UCSD-AML1 (cell line): ENCODE measurements around the gene U2AF1L4.
A peak's percentile ranks its signal among the peaks of the same experiment; 100 is the strongest.
"Not testable (repeated sequence)": the region's sequence is repeated elsewhere in the genome, so short reads cannot be mapped to it uniquely, and the experiment has no call there.

Source experiments
- DNase-seq: peaks from one replicate; lab custom pipeline; 2025; ENCODE audit not compliant: unreplicated experiment; lab: John Stamatoyannopoulos, UW

Gene U2AF1L4

GRCh38 chr19:35727956-35728706 lies 17.1 kb downstream of the U2AF1L4 start:
- DNase-seq: no peak

GRCh38 chr19:35727053-35727955 lies 17.9 kb downstream of the U2AF1L4 start:
- DNase-seq: no peak

DNA sequence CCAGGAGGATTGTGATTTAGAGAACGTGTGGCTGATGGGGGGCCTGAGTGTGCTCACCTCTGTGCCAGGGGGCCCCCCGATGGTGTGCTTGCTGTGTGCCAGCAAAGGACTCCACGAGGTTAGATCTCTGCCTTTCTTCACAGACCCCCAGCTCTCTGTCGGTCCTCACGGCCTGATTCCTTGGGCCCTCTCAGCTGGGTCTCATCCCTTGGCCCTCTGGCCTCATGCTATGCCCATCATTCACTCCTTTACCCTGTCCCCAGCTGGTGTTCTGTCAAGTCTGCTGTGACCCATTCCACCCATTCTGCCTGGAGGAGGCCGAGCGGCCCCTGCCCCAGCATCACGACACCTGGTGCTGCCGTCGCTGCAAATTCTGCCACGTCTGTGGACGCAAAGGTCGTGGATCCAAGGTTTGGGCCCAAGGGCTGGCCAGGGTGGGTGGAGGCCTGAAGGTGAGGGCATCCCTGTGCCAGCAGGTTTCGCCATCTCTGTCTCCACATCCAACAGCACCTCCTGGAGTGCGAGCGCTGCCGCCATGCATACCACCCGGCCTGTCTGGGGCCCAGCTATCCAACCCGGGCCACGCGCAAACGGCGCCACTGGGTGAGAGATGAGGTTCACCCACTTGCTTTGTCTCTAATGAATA lies 19.9 kb downstream of the U2AF1L4 start:
- no peak for DNase-seq

- DNase-seq: no peak
These were observed 20.7 kb downstream of the U2AF1L4 start for GRCh38 chr19:35724560-35724959.

DNA sequence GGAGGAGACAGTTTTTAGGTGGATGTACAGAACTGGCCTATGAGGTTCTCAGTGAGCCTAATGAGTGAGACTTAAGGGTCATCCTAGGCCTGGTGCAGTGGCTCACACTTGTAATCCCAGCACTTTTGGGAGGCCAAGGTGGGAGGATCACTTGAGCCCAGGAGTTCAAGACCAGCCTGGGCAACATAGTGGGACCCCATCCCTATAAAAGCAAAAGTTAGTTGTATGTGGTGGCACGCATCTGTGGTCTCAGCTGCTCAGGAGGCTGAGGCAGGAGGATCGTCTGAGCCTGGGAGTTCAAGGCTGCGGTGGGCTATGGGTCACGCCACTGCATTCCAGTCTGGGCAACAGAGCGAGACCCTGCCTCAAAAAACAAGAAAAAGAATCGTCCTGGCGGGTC lies 21.1 kb downstream of the U2AF1L4 start:
- not testable (repeated sequence) for DNase-seq

DNA sequence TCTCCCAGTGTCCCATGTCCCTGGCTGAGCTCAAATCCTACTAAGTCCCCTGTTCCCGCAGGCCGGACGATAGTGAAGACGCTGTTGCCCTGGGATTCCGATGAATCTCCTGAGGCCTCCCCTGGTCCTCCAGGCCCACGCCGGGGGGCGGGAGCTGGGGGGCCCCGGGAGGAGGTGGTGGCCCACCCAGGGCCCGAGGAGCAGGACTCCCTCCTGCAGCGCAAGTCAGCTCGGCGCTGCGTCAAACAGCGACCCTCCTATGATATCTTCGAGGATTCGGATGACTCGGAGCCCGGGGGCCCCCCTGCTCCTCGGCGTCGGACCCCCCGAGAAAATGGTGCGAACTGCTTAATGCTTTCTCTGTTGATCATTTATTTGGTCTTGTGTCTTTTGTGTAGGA lies 21.5 kb downstream of the U2AF1L4 start:
- DNase-seq: no peak

DNA sequence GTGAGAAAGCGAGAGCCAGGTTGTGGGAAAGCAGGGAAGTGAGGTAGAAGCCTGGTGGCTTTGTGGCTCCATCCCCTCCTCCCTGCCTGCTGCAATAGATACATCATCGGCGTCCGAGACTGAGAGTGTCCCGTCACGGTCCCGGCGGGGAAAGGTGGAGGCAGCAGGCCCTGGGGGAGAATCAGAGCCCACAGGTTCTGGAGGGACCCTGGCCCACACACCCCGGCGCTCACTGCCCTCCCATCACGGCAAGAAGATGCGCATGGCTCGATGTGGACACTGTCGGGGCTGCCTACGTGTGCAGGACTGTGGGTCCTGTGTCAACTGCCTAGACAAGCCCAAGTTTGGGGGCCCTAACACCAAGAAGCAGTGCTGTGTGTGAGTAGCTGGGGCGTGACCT lies 22.3 kb downstream of the U2AF1L4 start:
- DNase-seq: no peak

- no peak for DNase-seq
These were observed 22.8 kb downstream of the U2AF1L4 start for GRCh38 chr19:35722461-35722860.

DNA sequence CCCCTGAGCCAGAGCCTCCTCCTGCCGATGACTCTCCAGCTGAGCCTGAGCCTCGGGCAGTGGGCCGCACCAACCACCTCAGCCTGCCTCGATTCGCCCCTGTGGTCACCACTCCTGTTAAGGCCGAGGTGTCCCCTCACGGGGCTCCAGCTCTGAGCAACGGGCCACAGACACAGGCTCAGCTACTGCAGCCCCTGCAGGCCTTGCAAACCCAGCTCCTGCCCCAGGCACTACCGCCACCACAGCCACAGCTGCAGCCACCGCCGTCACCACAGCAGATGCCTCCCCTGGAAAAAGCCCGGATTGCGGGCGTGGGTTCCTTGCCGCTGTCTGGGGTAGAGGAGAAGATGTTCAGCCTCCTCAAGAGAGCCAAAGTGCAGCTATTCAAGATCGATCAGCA lies 23.8 kb downstream of the U2AF1L4 start:
- DNase-seq: no peak

DNA sequence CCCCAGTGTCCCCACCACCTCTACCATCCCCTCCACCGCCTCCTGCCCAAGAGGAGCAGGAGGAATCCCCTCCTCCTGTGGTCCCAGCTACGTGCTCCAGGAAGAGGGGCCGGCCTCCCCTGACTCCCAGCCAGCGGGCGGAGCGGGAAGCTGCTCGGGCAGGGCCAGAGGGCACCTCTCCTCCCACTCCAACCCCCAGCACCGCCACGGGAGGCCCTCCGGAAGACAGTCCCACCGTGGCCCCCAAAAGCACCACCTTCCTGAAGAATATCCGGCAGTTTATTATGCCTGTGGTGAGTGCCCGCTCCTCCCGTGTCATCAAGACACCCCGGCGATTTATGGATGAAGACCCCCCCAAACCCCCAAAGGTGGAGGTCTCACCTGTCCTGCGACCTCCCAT lies 24.6 kb downstream of the U2AF1L4 start:
- DNase-seq: no peak

DNA sequence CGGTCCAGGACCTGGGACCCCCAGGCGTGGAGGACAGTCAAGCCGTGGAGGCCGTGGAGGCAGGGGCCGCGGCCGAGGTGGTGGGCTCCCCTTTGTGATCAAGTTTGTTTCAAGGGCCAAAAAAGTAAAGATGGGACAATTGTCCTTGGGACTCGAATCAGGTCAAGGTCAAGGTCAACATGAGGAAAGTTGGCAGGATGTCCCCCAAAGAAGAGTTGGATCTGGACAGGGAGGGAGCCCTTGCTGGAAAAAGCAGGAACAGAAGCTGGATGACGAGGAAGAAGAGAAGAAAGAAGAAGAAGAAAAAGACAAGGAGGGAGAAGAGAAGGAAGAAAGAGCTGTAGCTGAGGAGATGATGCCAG lies 25.1 kb downstream of the U2AF1L4 start:
- DNase-seq: no peak

GRCh38 chr19:35719402-35720162 lies 25.6 kb downstream of the U2AF1L4 start:
- DNase-seq: no peak

- DNase-seq: peak; percentile 48
These were observed 26.7 kb downstream of the U2AF1L4 start for GRCh38 chr19:35718345-35719041.

- peak; percentile 96 for DNase-seq
These were observed 27.4 kb downstream of the U2AF1L4 start, which contains the start of gene KMT2B for GRCh38 chr19:35717665-35718344. TSS of gene KMT2B (plus strand) at chr19:35718003. CDS start at chr19:35718019, 16 bp downstream.

DNA sequence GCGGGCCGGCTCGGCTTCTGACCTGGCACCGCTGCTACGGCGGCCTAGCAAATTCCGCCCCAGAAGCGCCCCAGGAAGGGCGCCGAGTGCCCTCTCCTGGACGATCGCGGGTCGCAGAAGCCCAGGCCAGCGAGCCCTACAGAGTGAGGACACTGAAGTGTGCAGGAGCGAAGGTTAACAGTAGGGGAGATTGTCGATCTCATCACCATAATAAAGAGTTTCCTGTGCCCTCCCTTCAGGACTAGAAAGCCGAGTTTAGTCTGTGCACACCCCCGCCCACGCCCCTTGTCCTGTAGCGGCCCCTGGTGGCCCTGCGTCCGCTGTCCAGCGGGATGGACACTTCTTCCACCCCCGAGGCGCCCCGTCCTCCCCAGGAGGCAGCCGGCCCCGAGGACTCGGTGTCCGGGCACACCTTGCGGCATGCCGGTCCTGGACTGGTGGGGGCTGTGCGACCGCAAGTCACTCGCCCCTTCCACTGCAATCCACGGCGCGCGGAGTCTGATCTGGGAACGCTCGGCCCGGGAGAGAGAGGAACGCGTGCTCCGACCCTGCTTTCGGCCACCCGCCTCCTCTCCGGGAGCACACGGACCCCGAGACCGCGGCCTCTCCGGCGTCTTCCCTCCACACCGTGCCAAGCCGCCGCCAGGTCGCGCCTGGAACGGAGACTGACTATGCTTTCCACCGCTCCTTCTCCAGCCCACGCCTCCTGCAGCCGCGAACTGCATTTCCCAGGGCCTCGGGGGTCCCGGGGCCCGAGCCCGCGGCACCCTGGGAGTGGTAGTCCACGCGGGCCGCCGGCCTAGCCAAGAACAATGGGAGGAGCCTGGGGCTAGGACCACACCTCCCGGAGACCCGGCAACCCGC lies 28.2 kb downstream of the U2AF1L4 start:
- peak; percentile 84 for DNase-seq

- DNase-seq: no peak
These were observed 29.0 kb downstream of the U2AF1L4 start for GRCh38 chr19:35715981-35716800.

GRCh38 chr19:35715355-35715809 lies 29.8 kb downstream of the U2AF1L4 start:
- DNase-seq: no peak
